Stimulated activated CD4-positive, alpha-beta T cell treated with anti-CD3 and anti-CD28 coated beads, Interleukin-4, amount 100 ng/mL, for 48 hours (primary cell): ENCODE measurements around the gene SHB.

Experiments used
- DNase-seq, 2 donors: peaks; one replicate each; pipeline ENCODE4 v3.0.0-alpha.2; 2020; ENCODE audit warnings: low read depth in 2 of 2

SHB gene

DNA sequence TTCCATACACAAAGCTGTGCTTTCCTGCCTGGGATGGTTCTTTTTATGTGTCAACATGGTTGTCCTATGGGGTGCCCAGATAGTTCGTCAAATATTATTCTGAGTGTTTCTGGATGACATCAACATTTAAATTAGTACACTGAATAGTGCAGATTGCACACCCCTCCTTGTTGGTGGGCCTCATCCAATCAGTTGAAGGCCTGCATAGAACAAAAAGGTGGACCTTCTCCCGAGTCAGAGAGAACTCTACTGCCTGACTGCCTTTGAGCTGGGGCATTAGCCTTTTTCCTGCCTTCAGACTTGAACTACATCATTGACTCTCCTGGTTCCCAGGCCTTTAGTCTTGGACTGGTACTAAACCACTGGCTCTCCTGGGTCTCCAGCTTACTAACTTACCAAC, 80.4 kb downstream of the SHB start:
- no peak for DNase-seq

DNA sequence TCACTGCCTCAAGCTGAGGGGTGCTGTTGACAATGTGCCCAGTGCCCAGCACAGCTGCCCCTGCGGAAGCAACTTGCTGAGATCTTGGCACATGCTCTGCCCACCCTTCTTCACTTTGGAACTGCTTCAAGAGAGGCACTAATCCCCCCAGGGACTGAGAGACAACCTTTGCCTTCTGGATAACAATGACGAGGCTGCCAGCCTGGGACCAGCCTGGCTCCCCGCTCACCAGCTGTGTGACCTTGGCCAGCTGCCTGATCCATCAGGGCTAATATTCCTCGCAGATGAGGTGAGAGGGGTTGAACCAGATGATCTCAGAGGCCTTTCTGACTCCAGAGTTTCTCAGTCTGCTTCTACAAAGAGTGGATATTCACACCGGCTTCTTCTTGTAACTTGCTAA, 81.0 kb downstream of the SHB start:
- DNase-seq = no peak

DNA sequence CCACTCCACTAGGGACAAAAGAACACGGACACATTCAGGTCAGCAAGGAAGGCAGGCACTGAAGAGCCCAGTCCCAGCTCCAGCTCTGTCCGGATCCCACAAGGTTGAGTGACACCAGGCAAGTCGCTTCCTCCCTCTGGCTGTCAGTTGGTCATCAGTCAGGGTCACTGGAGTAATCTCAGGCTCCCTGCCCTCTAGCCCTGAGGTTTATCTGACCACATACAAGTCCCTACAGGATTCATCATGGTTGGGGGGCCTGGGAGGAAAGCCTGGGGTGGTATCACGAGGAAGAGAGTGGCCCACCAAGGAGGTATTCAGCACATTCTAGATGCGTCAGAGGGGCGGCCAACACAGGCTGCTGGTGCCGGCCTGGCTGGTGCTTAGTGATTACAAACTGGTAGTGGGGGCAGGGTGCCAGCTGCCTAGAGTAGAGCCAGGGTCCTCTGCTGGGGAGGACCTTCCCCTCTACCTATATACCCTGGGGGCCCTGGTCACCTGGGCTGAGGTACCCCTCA, 81.5 kb downstream of the SHB start:
- DNase-seq = no peak

DNA sequence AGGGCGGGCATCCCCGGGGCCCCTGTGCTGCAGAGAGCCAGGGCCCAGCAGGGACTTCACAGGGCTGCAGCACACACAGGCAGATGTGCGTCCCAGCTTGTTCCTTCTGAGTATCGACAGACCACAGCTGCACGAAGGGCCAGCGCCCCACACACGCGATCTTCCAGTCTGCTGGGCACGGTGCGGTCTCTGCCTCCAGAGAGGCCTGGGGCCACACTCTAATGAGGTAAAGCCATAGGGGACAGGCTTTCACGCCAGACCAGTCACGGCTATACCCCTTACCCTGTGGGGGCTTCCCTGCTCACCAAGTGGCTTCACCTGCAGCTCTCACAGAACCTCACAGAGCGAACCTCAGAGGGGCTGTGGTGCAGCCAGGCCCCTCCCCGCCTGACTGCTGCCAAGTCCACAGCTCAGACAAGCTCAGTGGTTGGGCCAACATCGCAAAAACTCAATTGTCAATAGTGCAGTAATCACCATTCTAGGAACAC, 82.2 kb downstream of the SHB start:
- DNase-seq = no peak

DNA sequence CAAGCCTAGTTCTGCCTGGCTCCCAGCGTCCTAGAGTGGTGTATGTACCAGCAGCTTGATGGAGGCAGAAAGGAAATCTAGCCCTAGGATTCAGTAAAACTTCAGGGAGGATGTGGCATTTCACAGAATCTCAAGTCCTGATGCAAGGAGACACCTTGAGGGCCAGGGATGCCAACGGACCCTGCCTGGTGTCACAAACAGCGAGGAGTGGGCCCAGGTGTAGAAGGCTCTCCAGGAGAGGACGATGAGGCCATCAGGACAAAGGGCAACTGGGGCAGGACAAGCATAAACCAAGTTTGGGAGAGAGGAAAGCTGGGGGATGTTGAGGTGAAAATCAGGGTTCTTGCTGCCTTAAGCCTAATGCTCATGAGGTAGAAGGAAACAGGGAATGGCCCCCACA, 83.0 kb downstream of the SHB start:
- DNase-seq = no peak

DNA sequence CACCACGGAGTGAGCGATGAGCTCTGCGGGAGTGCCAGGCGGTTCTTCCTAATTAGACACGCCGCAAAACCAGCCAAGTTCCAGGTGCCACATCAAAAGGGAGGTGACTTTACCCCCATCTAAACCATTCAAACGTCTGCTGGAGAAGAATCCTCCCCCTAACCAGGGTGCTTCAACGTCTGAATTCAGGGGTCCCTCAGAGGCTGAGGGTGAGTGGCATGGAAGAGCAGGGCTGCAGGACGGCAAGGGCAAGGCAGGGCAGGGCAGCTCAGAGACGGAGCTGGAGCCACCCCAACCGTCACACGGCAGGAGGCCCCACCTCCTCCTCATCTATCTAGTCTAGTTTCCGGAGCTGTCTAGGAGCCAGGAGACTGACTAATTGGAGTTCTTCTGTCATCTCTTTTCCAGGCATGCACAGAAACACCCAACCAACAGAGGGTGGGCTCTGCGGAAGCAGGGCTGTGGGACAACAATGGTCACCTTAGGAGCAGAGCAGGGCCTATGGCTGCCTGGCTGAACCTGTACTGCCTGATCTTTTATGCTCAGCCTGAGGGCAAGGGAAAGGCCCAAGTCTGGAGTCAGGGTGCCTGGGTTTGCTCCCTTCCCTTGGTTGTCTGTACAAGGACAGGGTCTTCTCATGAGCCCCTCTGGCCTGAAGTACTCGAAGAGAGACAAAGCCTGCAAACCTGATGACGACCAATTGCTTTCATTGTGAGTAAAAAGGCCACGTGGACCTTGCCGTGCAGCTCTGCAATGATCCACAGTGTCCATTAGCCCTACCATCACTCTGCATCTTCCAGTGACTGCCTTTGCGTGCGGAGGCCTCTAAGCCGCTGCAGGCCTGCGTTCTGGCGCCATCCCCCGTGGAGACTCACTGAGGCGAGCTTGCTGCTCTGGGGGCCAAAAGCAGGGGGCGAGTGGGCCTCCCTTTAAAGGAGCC, 84.1 kb downstream of the SHB start:
- DNase-seq = no peak

DNA sequence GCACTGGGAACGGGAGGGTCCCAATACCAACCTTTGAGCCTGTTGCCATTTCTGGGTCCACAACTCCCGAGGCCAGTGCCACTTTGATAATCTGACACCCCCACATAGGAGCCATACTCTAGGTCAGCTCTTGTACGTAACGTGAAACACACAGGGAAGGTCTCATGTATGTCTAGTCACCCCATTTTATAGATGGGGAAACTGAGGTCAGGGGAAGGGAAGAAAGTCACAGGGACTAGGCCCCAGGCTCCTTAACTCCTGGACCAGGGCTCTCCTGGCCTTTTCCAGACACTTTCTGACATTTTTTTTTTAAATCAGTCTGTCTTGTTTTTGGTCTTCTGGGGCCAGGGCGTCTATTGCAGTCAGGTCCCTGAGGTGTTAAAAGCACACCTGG, 84.8 kb downstream of the SHB start:
- no peak for DNase-seq

DNA sequence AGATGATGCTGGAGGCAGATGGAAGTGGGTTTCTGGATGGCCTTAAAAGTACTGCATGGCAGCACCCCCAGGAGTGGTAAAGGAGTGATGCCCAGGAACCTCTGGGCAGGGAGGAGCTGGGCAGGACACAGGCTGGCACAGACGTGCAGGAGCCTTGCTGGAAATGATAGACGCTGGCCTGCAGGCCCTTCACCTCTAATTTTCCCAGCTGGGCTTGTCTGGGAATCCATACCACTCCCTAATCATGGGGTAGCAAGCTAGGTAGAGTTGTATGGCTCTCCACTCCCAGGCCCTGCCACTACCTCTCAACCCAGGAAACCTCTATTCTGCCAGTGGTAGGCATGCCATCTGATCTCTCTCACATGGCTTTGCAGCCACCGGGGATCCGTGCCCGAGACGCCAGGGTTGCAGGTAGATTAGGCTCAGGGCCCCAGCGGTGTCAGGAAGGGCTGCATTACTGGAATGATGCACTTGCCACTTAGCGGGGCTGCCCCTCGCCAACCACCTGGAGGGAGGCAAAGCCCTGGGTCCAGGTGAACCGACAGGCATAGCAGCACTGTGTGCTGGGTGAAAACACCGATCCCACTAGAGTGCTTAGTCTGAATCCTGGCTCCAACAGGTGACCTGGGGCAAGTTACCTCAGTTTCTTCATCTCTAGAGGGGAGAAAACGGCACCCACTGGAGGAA, 85.5 kb downstream of the SHB start:
- DNase-seq = no peak

DNA sequence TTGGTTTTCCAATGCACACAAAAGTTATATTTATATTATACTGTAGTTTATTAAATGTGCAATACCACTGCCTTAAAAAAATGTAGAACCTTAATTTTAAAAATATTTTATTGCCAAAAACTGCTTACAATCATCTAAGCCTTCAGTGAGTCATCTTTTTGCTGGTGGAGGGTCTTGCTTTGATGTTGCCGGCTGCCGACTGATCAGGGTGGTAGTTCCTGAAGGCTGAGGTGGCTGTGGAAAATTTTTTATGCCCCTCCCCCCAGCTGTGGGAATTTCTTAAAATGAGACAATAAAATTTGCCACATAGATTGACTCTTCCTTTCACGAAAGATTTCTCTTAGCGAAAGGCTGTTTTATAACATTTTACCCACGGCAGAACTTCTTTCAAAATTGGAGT, 89.2 kb downstream of the SHB start:
- DNase-seq = no peak

DNA sequence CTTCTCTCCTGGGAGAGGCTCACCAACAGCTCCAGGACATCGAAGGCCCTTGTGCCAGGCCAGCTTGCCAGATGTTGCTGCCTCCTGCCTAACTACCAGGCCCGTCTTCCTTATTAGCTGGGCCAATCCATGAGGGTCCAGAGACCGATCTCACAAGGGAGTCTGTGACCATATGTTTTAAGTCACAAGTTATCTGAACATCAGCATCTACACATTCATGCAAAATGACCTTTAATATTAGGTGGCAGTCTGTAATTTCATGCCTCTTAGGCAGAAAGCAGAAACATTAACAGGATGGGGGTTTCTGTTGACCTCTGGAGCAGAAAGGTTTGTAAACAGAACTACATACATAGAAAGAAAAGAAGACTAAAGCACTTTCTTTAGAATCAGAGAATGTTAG, 90.0 kb downstream of the SHB start:
- no peak for DNase-seq

DNA sequence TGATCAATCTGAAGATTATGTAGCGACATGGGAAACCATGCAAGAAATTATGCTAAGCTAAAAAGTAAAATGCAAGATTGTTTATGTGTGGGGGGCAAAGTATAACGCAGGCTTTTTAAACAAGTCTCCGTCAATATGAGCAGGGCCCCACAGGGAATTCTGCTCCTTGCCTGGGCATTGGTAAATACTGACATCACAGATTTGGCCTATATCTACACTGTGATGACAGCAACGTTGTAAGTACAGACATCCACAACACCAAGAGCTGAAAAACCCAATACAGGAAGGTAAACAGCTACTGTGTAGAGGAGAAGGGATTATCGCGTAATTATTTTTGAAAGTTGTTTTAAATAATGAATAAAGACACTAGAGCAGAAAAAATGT, 90.6 kb downstream of the SHB start:
- DNase-seq = no peak

DNA sequence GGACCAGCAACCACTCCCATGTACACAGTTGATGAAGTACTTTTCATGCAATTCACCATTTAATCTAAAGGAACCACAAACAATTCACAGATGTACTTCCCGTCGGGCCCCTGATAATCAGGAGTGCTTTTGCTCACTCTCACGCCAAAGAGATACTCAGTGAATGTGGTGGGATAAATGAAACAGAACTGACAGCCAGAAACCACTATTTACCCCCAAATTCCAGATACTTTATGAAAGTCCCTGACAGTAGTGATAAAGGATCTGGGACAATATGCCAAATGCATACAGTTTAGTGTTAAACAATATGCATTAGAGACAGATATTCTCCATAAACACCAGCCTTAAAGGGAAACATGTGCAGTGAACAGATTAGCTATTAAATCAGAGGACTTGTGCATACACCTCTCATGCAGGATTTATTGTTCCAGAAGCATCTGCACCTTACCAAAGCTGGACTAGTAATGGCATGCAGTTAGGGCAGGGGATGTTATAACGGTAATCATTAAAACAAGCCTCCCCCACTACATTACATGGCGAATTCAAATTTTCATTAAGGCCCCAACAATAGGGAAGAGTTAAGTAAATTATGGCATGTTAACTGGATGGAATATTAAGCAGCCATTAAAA, 91.1 kb downstream of the SHB start:
- no peak for DNase-seq

DNA sequence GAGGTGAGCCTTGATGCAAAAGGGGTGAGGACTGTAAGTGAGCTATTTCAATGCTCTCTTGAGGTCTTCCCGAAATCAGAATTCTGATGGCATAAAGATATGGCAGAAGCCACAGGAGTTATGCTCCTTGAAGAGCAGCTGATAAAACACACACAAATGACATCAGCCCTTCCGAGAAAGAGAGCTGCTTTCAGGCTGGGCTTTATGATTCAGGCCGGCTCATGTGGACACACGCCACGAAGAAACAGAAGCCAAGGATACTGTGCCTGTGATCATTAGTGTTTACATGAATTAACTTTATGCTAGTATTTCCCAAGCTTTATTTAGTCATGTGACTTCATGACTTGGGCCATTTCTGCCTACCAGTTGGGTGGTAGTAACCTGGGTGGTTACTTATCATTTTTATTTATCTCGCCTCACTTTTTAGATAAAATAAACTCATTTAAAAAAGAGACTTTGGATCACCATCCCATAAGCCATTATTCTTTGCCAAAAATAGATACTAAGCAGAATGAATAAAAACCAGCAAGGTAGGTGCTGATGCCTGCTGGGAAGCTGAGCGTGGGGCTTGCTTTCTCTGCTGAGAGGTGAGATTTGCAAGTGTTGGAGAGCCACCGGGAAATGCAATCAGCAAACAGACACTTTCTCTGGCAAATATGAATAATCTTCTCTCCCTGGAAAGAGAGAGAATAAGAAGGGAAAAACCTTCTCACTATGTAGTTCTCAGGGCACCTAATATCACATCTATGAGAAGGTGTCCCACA, 92.1 kb downstream of the SHB start:
- no peak for DNase-seq

DNA sequence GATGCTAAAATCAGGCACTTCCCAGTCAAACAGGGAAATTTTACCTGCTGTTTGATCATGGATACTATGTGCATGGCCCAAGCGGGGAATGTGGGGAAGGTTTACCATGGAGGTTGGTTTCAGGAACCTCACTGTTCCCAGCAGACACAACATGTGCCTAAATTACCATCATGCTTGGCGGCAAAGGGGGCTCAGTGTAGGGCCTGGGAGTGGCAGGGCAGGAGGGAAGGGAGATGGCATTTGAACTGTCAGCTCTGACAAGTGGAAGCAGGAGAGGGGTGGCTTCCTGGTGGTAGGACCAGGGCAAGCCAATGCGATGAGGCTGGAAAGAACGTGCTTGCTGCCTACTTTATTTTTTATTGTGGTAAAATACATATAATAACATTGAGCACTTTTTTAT, 93.4 kb downstream of the SHB start:
- no peak for DNase-seq

DNA sequence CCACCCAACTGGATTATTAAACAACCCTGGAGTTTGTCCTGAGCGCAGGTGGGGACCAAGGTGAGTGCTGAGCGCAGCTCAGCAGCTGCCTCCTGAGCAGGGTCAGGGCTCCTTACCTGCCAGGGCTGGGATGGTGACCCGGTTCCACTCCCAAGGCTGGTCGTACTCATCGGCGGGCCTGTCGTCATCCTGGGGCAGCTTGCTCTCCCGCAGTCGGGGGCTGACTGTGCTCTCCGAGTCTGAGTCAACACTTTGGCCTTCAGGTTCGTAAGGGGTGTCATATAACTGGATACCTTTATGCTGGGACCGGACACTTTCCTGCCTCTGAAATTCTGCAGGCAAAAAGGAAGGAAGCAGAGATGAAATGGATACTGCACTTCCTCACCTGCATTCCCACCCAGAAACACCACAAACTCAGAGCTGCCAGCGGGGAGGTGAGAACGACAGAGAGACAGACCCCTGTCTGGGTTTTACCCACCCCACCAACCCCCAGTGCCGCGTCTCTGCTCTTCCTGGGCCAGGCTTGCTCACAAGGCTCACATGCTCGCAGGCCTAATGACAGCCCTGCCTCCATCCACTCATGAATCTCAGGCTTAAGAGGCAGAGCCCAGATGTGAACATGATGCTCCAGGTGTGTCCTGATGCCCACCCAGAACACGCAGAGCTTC, 94.4 kb downstream of the SHB start:
- no peak for DNase-seq

DNA sequence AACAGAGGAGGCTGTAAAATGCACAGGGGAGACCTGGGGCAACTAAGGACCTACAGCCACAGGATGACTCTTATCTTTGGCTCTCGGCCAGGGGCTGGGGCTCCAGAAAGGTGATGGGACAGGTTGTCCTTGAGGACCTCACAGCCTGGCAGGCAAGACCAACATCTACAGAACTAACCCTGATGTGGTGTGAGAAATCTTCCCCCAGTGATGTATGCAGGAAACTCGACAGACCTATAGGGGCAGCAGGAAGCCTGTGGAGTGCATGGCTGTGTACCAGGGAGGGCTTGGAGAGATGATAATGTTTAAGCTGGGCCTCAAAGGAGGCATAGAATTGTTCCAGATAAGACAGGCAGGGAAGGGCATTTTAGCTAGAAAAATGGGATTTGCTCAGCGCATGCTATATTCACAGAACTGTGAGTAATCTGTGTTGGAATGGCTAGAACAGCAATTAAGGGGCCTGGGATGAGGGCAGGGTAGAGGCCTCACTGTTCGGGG, 96.6 kb downstream of the SHB start:
- no peak for DNase-seq

DNA sequence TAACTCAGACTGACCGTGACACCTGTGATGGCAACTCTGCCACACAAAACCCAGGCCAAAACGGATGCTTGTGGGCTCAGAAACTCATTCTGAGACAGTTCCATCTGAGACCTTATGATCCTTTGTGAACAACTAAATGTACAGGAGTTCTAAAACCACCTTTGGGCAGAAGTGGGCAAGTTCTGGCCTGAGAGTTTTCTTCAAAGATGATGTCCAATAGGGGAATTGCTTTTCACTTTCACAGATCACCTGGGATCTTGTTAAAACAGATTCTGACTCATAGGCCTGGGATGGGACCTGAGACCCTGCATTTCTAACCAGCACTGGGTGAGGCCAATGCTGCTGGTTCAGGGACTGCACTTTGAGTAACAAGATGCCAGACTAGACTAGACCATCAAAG, 97.3 kb downstream of the SHB start:
- no peak for DNase-seq

DNA sequence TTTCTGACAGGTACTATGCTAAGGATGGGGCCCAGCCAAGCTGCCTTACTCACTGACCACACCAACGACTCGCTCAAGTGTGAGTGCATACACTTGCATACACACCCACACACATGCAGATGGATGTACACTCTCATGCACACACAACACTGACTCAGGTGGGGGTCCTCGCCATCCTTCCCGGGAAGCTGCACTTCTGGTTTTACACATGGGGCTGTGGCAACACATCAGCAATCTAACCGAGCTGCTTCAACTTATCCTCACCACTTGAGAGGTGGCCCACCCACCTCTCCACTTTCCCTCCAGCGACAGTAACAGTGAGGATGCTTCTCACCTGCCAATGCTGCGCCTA, 97.9 kb downstream of the SHB start:
- no peak for DNase-seq

DNA sequence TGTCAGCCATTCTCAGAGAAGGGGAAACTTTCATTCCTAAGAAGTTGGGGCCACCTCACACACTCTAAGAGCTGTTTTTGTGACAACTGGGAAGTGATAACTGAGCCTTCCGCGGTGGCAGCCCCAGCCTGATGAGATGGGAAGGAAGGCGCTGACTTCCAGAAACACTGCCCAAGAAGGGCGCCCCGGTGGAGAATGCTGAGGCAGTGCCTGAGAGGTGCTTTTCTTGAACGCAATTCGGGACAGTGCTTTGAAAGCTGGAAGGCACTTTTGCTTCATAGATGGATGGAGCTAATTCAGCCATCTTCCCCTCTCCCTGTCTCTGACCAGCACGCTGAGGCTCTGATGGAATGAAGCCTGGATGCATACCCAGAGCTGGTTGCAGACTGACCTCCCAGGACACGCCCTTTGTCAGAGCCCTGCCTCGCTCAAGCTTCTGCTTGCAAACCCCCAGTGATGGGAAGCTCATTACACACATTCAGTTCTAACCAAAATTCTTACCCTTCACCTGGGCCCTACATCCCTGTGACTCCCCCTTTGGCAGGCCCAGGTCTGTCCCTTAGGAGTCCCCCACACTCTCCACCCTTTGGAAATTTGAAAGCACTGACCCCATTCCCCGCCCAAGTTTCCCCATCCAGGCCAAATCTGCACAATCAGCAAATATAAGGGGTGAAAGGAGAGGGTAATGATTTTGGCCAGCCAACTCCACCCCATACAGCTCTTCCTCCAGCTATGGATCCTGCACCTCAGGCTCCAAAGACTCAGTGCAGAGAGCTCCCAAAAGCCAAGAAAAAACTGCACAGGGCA, 98.5 kb downstream of the SHB start:
- DNase-seq = no peak

DNA sequence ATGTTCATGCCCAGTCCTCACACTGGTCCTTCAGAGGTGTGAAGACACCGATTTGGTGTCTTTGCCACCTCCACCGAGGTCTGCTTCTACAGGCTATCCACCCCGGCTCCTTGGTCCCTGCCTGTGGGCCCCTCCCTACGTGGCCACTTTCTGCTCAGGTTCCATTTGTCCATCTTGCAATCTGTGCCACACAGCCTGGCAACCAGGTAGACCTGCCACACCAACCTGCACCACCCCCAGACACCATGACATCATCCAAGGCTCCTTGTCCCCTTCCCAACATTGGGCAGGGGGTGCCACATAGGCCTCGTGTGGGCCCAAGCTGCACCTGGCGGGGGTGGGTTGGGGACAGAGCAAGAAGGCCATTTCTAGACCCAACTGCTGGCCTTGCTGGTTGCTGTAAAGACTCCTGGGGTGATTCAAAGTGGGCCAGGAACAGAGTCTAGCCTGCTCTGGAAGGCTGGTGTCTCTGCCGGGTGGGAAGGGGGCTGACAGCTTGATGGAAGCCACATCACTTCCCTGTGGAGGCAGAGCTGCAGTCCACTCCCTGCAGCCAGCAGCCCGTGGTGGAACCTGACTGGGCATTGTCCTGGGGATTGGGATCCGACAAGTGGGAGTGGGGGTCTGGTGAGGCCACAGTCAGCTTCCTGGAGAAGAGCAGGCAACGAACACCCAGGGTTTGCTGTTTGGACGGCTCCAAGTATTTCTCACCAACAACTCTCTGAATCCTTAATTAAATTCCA, 99.3 kb downstream of the SHB start:
- DNase-seq = no peak
